Testis (tissue), 3 donors: ENCODE data around the gene ABLIM3. TPM values are rescaled to one million over a fixed set of nuclear protein-coding genes. Genes with fewer than 3 reads are reported as not detected.

Source experiments
- DNase-seq: peaks from one replicate; pipeline ENCODE4 v3.0.0-alpha.2; 2019
- H3K27ac ChIP-seq, 2 donors: fragments of 200-600 bp; sonication (generic); one replicate each; pipeline ENCODE4 v1.5.1; 2019
- H3K27me3 ChIP-seq: fragments of 200-600 bp; sonication (generic); one replicate; pipeline ENCODE4 v1.5.1; 2019
- H3K36me3 ChIP-seq: fragments of 200-600 bp; sonication (generic); one replicate; pipeline ENCODE4 v1.5.1; 2017; ENCODE audit warnings: low read depth; ENCODE audit errors: missing control alignments
- H3K4me1 ChIP-seq: fragments of 200-600 bp; sonication (generic); one replicate; pipeline ENCODE4 v1.5.1; 2019
- H3K4me3 ChIP-seq, 2 donors: fragments of 200-600 bp; sonication (generic); one replicate each; pipeline ENCODE4 v1.5.1; 2017 to 2019
- H3K9me3 ChIP-seq: fragments of 200-600 bp; sonication (generic); one replicate; pipeline ENCODE4 v1.5.1; 2017
- POLR2A ChIP-seq: fragments of 450-650 bp; IDR thresholded peaks from one replicate; pipeline ENCODE4 v1.6.1; 2017; ENCODE audit warnings: antibody characterized with exemption, mild to moderate bottlenecking, moderate library complexity
- WGBS, 2 donors: methylation state at CpG; one replicate each; pipeline ENCODE4 v1.1.5; 2018; 5-methylcytosine and 5-hydroxymethylcytosine counted together
- intact Hi-C: fragments of 100-400 bp; cut with DNase I; formaldehyde crosslinking; loops from one replicate; pipeline ENCODE4 v1.15.1; 2023; ENCODE audit warnings: low total_unique reads
- polyA plus RNA-seq: library from polyadenylated mRNA; stranded (reverse); fragments of 350-450 nt; fragmentation: Illumina TruSeq; extraction: RNeasy Lipid Tissue Mini Kit (QIAGEN cat#74804); gene quantifications from one replicate; pipeline ENCODE4 v1.2.3, GENCODE V29; 2014; ENCODE audit warnings: low read depth, low replicate concordance; ENCODE audit not compliant: insufficient read depth
- total RNA-seq, 2 donors: library from RNA; depleted of rRNA; stranded (reverse); fragments of >200 nt; gene quantifications; one replicate each; pipeline ENCODE4 v1.2.3, GENCODE V29; 2016
- TF ChIP-seq, protein P1 (sequence below), 3 experiments: fragments of 450-650 bp in 2 of 3; fragments of 200-600 bp in 1 of 3; sonication (generic) in 1 of 3; IDR thresholded peaks; one replicate each; pipeline ENCODE4 v1.5.1; 2016 to 2019; ENCODE audit warnings: antibody characterized with exemption in 3 of 3, mild to moderate bottlenecking in 2 of 3, moderate library complexity in 1 of 3

Gene ABLIM3
- total and polyA plus RNA-seq, 3 donors from 2014 or later = 5.6 to 8.9 (median 7.6) TPM

DNA sequence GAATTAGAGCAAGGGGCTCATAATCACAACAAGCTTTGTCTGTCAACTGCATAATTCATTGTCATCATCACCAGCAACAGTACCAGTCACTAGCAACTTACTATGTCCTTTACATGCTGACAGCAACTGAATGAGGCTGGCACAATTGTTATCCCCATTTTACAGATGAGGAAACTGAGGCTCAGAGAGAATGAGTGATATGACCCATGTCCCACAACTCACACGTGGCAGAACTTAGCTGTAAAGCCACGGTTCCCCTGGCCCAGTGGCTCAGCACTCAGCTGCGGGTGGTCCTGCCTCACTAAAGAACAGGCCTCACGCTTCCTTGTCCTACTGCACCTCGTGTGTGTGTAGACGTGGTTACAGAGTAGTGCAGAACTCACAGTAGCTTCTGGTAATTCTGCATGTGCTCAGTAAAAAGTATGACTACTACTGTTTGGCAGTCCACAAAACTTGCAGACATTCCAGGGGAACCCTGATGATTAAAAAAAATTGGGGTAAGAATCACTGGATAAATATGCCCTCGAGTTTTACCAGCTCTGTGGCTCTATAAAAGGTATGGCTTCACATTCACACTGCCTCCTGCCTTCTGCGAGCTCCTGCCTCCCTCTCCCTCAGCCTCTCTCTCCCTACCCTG is 160.6 kb downstream of the ABLIM3 start:
- Histone ChIP-seq H3K36me3 (no peaks in the 10 kb centered on the region), H3K27ac (no peak overlapping the region), H3K27me3 (no peaks in the 10 kb centered on the region), H3K9me3 (no peaks in the 10 kb centered on the region), H3K4me3 (no peak overlapping the region), H3K4me1 (peaks cover 6% of the 10 kb centered on the region)
- intact Hi-C loops = no loop called here
- no peak for DNase-seq
- TF ChIP-seq, protein P1, sequence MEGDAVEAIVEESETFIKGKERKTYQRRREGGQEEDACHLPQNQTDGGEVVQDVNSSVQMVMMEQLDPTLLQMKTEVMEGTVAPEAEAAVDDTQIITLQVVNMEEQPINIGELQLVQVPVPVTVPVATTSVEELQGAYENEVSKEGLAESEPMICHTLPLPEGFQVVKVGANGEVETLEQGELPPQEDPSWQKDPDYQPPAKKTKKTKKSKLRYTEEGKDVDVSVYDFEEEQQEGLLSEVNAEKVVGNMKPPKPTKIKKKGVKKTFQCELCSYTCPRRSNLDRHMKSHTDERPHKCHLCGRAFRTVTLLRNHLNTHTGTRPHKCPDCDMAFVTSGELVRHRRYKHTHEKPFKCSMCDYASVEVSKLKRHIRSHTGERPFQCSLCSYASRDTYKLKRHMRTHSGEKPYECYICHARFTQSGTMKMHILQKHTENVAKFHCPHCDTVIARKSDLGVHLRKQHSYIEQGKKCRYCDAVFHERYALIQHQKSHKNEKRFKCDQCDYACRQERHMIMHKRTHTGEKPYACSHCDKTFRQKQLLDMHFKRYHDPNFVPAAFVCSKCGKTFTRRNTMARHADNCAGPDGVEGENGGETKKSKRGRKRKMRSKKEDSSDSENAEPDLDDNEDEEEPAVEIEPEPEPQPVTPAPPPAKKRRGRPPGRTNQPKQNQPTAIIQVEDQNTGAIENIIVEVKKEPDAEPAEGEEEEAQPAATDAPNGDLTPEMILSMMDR (IDR thresholded peaks at IDR 0.05) = no peak
- WGBS, 2 donors = 83 to 85% methylated on average over 8 of the region's 8 CpGs

DNA sequence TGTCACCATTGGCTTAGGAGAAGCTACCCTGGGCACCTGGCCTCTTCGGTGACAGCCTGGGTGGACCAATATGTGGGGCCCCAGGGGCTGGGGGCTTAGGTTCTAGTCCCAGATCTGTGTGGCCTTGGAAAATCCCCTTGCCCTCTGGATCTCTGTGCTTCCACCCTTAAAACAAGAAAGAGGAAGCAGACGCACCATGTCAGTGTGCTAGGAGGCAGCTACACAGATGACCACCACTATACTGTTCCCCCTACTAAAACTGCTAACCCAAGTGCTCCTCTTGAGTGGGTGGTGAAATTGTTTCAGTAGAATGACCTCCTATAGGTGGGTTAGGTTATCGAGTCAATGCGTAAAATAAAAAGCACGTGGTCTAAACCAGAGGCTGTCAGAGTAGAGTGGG is 161.3 kb downstream of the ABLIM3 start:
- no peak for TF ChIP-seq POLR2A
- TF ChIP-seq, protein P1 (IDR thresholded peaks at IDR 0.05) = no peak
- H3K4me1 ChIP-seq = peaks cover 6% of the 10 kb centered on the region
- no peak overlapping the region for H3K27ac ChIP-seq
- no peaks in the 10 kb centered on the region for H3K9me3 ChIP-seq
- no peaks in the 10 kb centered on the region for H3K36me3 ChIP-seq
- intact Hi-C loops = no loop called here
- H3K4me3 ChIP-seq = no peak overlapping the region
- 88 to 90% methylated on average over 5 of the region's 5 CpGs for WGBS, 2 donors
- DNase-seq = no peak
- H3K27me3 ChIP-seq = no peaks in the 10 kb centered on the region

DNA sequence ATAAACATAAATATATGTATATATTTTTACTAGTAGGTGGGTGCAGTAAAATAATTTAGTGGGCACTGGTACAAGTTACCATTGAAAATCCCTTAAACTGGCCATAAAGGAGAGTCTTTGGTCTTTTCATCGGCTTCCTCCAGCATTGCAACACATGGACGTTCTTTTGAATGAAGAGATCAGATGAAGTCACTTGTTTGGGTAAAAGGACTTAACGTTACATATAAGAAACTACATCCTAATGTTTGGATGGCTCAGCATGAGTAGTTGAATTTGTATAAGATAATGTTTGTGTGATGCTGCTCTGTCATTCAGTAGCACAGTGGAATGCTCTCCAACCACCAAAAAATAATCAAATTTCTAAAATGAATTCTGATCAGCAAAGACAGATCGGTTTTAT is 161.9 kb downstream of the ABLIM3 start:
- Histone ChIP-seq H3K27ac (no peak overlapping the region), H3K4me3 (no peak overlapping the region), H3K27me3 (no peaks in the 10 kb centered on the region), H3K9me3 (no peaks in the 10 kb centered on the region), H3K36me3 (no peaks in the 10 kb centered on the region), H3K4me1 (peaks cover 6% of the 10 kb centered on the region)
- TF ChIP-seq, protein P1 (IDR thresholded peaks at IDR 0.05) = no peak
- TF ChIP-seq POLR2A = no peak
- intact Hi-C loops = no loop called here
- 82 to 85% methylated on average over 4 of the region's 4 CpGs for WGBS, 2 donors
- DNase-seq = no peak

DNA sequence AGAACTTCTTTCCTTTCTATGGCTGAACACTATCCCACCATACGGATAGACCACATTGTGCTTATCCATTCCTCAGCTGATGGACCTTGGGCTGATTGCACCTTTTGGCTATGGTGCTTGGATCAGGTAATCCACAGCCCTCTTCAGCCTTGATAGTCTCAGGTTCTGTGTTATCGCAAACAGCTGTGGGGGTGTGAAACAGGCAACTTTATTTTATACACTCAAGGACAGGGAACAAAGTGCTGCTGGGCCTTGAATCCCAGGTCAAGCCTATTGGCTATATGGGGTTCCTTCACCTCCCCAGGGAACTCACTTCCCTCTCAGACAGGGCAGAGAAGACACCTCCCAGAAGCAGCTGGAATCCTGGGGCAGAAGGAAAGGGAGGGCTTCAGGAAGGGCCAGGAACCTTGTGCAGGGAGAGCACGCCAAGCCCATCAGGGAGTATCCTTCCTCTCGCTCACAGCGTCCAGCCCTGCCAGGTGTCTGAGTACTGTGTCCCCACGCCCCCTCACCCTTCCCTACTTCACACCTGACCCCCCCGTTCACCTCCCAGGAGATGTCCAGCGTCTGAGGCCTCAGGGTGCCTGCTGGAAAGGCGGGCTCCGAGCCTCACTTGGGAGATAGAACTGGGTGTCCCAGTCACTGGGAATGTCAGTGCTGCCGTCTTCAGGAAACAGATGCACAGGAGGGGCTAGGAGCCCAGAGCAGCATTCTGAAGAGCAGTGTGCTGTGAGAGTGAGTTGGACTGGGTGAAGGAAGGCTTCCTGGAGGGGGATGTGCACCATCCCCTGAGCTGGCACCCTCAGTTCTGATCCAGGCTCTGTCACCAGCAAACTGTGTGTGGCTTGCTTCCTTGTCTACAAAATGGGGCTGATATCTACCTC is 163.1 kb downstream of the ABLIM3 start:
- H3K9me3 ChIP-seq = no peaks in the 10 kb centered on the region
- DNase-seq = no peak
- no peaks in the 10 kb centered on the region for H3K36me3 ChIP-seq
- H3K4me3 ChIP-seq = no peak overlapping the region
- H3K27ac ChIP-seq = no peak overlapping the region
- intact Hi-C loops = no loop called here
- TF ChIP-seq POLR2A = no peak
- TF ChIP-seq, protein P1 (IDR thresholded peaks at IDR 0.05) = no peak
- H3K4me1 ChIP-seq = no peaks in the 10 kb centered on the region
- 59 to 78% methylated on average over 11 of the region's 11 CpGs for WGBS, 2 donors
- no peaks in the 10 kb centered on the region for H3K27me3 ChIP-seq
